Activated naive CD4-positive, alpha-beta T cell treated with Interleukin-2 at 50 U/mL for 16 hours (primary cell): ENCODE results near the gene TTC21A.
A peak's percentile ranks its signal among the peaks of the same experiment; 100 is the strongest.
"Not testable (repeated sequence)": the region's sequence is repeated elsewhere in the genome, so short reads cannot be mapped to it uniquely, and the experiment has no call there.

Experiments used
- DNase-seq: peaks from one replicate; pipeline ENCODE4 v3.0.0-alpha.2; 2020

TTC21A gene, protein sequence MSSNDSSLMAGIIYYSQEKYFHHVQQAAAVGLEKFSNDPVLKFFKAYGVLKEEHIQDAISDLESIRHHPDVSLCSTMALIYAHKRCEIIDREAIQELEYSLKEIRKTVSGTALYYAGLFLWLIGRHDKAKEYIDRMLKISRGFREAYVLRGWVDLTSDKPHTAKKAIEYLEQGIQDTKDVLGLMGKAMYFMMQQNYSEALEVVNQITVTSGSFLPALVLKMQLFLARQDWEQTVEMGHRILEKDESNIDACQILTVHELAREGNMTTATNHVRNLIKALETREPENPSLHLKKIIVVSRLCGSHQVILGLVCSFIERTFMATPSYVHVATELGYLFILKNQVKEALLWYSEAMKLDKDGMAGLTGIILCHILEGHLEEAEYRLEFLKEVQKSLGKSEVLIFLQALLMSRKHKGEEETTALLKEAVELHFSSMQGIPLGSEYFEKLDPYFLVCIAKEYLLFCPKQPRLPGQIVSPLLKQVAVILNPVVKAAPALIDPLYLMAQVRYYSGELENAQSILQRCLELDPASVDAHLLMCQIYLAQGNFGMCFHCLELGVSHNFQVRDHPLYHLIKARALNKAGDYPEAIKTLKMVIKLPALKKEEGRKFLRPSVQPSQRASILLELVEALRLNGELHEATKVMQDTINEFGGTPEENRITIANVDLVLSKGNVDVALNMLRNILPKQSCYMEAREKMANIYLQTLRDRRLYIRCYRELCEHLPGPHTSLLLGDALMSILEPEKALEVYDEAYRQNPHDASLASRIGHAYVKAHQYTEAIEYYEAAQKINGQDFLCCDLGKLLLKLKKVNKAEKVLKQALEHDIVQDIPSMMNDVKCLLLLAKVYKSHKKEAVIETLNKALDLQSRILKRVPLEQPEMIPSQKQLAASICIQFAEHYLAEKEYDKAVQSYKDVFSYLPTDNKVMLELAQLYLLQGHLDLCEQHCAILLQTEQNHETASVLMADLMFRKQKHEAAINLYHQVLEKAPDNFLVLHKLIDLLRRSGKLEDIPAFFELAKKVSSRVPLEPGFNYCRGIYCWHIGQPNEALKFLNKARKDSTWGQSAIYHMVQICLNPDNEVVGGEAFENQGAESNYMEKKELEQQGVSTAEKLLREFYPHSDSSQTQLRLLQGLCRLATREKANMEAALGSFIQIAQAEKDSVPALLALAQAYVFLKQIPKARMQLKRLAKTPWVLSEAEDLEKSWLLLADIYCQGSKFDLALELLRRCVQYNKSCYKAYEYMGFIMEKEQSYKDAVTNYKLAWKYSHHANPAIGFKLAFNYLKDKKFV (N-terminal part only)

DNA sequence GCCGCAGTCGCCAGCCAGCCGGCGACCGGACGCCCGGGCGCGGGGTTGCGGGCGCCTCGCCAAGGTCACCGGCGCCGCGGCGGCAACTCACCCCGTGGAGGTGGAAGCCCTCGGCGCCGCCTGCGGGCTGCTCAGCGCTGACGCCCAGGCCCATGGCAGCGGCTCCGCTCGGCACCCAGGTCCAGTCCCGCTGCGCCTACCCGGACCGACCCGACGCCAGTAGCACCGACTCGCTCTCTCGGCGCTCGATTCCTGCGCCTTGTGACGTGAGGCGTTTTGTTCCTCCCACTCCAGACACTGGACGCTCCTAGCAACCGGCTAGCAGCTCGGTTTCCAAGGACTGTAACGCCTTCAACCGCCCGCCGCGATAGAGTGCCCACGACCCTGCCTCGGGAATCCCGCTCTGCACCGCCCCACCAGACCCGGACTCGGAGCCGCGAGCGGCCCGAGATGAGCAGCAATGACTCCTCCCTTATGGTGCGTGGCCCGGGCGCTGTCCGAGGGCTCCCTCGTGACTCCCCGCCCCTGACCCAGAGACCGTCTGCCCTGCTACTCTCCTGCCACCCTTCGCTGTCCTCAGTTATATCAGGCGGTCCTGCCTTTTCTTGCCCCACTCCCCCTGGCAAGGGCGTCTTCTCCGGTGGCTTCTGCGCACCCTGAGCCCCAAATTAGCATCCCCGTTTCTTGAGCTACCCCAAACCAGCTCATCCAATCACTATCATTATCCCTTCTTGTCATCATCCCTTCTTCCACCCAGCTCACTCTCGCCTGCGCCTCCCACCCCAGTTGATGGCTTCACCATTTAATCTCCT lies at the start of gene TTC21A, which contains the start of gene GORASP1:
TTC21A (plus strand) TSS at position 293 of the 812 bp plus-strand sequence; CDS start at position 451, 158 bp downstream.
GORASP1 (minus strand) TSS at position 240 of the 812 bp plus-strand sequence; CDS start at position 154, 86 bp downstream.
- peak; percentile 70 for DNase-seq

DNA sequence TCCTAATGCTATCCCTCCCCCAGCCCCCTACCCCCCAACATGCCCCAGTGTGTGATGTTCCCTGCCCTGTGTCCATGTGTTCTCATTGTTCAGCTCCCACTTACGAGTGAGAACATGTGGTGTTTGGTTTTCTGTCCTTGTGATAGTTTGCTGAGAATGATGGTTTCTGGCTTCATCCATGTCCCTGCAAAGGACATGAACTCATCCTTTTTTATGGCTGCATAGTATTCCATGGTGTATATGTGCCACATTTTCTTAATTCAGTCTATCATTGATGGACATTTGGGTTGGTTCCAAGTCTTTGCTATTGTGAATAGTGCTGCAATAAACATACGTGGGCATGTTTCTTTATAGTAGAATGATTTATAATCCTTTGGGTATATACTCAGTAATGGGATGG lies 46.3 kb upstream of the TTC21A start:
- not testable (repeated sequence) for DNase-seq

DNA sequence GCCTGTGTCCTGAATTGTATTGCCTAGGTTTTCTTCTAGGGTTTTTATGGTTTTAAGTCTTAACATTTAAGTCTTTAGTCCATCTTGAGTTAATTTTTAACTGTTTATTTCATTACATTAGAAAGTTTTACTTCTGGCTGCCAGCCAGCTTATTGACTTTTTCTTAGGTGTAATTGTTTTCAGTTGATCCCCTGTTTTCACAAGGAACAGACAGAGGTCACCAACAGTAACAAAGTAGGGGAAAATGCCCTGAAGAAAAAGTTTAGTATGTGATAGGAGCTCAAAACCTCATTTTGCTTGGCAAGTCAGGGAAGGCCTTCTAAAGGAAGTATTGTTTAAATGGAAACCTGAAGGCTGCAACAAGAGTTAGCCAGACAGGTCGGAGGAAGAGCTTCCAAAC lies 45.3 kb upstream of the TTC21A start:
- no peak for DNase-seq

DNA sequence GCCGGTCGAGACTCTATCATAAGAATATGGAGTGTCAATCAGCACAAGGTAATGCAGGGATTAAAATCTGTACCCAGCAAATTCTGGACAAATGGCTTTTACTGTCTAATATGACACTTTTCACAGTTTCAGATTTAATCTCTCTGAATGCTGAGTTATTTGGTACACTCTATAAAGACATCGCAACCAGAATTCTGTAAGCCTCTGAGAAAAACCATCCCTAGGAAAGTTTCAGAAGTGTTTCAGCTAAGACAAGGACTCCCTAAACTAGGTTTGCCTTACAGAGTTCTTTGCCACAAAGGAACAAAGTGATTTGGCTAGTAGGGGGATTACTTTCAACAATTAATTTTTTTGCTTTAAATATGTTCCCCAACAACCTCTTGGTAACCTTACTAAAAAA lies 44.3 kb upstream of the TTC21A start:
- no peak for DNase-seq

DNA sequence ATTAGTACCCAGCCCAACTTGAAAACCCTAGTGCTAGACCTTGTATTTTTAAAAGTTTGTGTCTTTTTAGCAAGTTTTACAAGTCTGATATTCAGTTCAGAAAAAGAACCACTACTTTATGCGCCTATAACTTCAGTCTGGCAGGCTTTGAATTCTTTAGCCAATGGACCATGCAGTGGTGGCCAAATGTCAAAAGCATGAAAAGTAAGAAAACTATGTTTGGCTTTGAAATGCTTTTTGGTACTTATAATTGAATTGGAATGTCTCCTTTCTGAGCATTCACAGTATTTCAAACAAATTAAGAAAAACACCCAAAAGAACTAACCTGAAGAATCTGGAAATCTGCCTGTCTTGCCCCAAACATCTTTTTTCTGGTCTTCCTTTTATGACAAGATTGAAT lies 42.8 kb upstream of the TTC21A start:
- no peak for DNase-seq

DNA sequence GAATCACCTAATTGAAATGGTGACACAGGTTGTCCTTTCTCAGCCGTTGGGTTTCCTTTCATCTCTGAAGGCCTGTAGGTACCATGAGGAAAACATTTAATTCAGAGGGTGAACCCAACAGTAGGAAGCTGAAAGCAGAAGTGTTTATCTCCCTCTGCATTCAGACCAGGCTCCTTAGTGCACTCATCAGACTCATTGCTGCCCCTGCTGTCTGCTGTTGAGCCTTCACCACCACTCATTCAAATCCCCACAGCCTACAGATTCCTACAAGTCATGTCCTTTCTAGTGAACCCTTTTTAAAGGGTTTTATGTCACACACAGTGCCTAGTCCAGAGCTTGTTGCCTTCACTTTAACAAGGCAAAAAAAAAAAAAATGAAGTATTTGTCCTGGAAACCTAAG lies 42.3 kb upstream of the TTC21A start:
- no peak for DNase-seq

DNA sequence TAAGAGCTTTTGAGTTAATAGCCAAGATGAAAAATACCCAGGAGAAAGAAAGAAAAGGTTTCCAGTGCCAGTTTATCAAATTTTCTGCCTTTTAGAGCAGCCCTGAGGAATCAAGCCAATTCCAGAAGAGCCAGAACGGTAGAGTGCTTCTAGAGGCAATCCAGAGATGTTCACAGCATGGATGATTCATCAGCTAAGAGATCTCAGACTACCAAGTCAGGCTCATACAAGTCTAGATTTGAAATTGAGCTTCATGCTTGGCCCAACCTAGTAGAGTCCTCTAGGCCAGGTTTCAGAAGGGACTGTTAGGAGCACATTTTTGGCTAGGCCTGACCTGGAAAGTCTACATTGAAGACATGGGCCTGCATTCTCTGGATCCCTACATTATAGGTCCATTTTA lies 40.2 kb upstream of the TTC21A start:
- no peak for DNase-seq

DNA sequence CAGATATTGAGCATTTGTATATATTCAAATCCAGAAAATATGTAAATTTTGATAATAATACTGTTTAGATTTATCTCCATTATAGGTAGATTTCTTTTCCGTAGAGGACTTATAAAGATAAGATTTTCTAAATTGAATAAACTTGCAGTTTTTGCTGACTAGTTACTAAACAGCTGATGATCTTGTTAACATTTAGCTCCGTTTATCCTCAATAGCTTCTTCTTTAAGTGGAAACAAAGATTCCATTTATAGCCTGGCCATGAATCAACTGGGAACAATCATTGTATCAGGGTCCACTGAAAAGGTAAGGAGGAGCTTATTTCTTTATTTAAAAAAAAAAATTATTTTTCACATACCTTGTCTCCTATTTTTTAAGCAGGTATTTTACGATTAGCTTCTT lies 38.9 kb upstream of the TTC21A start:
- DNase-seq: no peak

DNA sequence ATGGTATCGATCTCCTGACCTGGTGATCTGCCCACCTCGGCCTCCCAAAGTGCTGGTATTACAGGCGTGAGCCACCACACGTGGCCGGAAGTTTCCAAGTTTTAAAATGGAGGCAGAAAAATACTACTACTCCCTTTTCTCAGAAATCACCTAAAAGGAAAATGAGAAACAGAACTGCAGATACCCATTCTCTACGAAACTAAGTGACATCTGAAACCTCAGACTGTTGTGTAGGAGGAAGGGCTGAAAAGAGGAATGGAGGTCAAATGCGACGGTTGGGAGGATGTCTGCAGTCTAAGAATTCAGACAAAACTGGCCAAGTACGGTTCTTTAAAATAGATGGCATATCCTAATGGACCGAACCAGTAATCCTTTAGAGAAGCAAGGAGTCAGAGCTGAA lies 31.6 kb upstream of the TTC21A start:
- no peak for DNase-seq

DNA sequence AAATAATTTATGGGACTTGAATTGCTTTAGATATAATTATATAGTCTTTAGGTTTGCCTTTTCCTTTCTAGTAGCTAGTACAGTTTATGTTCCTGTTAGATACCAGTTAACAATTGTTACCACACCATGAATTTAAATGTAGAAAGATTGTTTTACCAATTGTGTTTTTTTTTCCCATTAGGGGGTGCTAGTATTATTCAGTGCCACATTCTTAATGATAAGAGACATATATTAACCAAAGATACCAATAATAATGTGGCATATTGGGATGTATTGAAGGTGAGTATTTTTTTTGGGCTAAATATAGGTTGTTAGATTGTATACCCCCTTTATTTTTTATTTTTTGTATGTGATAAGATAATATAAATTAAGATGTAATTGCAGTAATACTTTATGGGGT lies 27.9 kb upstream of the TTC21A start:
- no peak for DNase-seq

DNA sequence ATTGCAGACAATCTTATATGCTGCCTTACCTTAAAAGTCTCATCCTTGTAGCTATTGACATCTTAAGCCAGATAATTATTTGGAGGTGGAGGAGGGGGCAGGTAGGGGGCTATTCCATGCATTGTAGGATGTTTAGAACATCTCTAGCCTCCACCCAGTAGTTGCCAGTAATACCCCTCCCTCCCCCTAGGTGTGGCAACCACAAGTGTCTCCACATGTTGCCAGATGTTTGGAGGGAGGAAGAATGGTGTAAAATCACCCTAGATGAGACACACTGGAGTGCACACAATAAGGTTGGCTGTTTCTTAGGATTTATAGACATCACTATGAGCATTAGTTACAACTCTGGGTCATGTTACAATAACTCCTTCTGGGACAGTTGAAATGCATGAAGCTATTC lies 27.5 kb upstream of the TTC21A start:
- DNase-seq: no peak

DNA sequence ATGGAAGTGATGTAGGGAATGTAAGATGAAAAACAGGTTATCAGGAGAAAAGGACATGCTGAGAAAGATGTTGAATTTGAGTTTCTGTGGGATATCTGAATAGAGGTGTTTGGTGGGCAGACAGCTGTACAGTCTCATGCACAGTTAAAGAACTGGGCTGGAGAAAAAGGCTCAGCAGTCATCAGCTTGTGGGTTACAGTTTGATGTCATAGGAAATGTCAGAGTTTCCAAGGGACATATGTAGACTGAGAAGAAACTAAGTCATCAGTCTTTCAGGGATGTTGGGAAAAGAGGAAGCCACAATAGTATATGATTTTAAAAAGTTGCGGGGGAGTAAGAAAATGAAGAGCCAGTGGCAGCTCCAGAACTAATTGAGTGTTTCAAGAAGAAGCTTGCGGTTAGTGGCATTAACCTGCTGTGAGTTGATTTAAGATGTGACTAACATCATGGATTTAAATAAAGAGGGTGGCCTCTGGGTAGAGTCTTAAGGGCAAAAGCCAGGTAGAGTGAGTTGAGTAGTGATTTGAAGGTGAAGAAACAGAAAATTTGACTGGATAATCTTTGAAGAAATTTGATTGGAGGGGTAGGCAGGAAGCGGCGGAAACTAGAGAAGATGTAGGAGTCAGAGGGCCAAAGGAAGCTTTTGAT lies 24.7 kb upstream of the TTC21A start:
- DNase-seq: no peak

DNA sequence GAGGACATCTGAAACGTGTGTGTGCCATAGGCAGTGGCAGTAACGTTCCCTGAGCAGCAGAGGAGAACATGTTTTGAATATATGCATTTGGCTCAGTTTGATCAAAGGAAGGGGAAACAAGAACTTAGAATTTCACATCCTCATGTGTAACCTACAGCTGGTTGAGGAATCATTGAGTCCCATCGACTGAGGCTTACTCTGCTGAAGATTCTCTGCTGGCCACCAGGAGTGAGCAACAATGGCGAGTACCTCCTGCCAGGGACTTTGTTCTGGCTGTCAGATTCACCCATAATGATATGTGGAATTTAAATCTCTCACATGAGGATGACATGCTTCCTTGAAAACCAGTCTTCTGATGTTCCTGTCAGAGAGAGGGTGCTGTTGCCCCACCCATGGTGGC lies 21.3 kb upstream of the TTC21A start:
- DNase-seq: no peak

DNA sequence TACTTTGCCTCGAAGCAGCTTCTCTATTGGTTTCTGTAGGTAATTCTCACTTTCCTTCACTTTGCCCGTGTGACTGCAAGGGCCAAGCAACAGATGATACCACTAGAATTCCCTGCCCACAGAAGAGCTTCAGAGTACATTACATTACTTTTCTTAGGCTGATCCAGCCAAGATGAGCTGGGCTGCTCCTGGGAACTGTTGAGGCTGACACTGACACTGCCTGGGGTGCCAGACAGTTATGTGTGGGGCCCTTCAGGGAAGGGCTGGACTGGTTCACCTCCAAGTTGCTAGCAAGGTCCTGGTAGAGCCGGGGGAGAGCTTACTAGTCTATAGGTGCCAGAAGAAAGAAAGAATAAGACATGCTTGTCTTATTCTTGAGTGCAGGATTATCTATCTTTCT lies 19.0 kb upstream of the TTC21A start:
- DNase-seq: no peak

DNA sequence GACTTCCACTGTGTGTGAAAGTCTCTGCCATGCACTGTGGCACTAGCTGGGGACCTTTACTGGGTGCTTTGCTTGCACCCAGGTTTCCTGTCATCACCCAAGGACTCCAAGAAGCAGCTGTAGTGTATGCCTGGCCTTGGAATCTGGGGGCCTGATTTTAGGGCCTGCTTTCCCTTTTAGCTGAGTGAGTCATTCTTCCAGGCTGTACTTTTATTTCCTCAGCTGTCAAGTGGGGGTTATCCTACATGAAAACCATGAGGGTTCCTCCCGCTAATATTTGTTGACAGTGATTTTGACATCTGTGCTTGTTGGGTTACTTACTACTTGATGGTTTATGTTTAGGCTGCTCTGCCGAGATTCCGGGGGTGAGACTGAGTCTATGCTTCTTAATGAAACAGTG lies 18.6 kb upstream of the TTC21A start:
- no peak for DNase-seq

DNA sequence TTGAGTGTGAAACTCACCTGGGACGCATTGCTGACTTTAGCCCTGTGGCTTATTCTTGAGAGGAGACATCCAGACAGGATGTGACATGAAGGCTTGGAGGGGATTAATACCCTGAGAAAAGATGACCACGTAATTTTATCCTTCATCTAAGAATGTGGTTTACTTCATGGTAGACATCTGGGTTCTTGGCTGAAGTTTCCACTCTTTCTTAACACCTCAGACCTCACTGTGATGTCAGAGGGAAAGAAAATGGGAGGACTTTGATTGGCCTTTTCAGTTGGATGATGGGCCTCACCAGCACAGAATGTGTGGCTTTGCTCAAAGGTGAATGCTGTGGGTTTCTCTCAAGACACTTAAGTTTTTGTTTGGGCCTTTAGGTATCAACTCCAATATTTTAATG lies 16.6 kb upstream of the TTC21A start:
- no peak for DNase-seq

DNA sequence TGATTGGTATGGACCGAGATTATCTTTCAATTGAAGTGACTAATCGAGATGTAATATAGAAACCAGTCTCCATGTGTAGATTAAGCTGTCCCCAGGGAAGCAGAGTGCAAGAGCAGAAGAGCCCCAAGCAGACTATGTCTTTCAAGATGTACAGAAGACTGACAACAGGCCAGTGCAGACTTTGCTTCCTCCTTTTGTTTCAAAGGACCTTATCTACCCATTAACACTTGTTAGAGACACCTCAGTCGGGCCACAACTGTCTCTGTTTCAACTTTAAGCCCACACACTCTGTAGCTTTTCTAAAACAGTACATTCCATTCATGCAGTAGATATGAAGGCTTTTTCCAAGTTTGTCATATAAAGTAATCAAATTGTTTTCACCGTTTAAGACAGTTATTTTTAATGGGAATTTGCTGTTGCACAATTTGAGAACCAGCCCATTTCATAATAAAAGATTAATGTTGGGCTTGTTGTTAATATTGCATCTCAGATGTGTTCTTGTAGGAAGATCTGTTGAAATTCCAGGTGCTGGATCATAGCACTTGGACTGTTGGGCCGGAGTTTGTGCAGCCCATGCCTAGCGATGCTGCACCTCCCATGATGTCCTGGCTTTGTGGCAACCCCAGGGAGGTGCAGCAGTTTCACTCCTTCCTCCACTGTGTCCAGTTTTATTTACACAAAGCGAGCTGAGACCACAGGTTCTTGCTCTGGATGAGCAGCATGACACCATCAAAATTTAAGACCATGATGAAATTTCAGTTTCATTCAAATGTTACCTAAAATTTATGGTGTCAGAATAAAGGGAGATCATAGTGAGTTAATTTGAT lies 12.4 kb upstream of the TTC21A start:
- DNase-seq: no peak

DNA sequence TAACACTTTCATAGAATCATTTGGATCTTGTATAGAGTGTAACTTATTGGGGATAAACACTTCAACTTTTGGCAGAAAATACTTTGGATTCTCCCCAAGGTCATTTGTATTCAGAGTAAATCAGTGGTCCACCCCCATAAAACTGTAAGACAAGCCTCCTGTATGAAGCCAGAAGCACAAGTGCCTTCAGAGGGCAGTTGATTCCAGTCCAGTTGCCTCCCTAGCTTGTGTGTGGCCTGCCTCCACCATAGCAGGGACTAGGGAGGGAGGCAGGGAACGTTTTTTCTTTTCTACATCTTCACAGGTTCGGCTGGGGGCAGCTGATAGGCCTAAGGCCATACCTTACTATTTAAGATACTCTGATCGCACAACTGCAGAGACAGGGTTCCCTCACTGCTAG lies 11.7 kb upstream of the TTC21A start:
- DNase-seq: no peak

DNA sequence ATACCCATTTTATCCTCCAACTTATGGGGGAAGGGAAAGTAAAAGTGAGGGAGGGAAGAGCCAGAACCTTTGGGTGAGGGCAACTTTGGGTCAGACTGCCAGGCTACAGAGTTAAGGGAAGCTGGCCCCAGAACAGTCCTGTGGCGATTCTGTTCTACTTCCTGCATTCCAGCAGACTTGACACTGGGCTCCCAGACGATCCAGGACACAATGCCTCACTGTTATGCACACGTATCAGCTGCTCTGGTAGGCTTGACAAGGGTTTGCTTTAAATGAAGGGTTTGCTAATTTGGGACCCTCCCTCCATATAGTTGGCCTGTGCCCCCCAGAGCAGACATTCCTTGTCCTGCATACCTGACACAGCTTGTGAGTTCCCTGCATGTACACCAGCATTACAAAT lies 10.7 kb upstream of the TTC21A start:
- DNase-seq: no peak

DNA sequence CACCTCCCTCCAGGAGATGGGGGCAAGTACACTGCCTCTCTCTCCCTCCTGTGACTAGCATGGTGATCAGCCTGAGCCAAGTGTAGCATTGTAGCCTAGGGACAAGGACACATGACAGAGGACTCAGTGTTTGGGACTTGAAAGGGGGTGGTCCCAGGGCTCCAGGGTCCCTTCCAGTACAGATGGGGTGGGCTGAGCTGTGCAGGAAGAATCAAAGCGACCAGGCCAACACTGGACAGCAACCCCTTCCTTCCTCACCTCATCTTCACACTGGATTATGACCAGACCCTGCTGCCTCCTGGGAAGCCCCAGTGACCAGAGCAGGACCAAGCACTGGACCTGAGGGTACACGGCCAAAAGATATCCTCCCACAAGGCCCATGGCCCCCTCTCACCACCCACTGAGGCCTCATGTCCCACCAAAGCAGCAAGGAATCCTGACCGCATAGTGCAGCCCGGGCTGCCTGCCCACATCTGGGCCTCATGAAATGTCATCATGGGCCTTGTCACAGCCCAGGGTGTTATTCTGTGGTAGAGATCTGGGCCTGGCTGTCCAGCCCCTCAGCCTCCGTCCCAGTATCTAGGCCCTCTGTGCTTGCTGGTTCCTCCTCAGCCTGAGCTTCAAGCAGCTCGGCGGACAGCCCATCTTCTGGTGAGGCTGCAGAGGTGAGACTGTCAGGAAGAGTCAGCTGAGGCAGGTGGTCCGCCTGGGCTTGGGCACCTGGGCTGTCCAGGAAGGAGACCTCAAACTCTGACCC lies 9.6 kb upstream of the TTC21A start:
- no peak for DNase-seq
